ENCODE measurements around the gene NAT16. TPM values are rescaled to one million over a fixed set of nuclear protein-coding genes. Genes with fewer than 3 reads are reported as not detected.

Gene NAT16
- total and polyA plus RNA-seq, 2 of the 8 experiments (the other 6 are each of a cell fraction or from before 2014, with no cell fraction given) = 0.26 to 0.84 TPM

- TF ChIP-seq, protein P1, sequence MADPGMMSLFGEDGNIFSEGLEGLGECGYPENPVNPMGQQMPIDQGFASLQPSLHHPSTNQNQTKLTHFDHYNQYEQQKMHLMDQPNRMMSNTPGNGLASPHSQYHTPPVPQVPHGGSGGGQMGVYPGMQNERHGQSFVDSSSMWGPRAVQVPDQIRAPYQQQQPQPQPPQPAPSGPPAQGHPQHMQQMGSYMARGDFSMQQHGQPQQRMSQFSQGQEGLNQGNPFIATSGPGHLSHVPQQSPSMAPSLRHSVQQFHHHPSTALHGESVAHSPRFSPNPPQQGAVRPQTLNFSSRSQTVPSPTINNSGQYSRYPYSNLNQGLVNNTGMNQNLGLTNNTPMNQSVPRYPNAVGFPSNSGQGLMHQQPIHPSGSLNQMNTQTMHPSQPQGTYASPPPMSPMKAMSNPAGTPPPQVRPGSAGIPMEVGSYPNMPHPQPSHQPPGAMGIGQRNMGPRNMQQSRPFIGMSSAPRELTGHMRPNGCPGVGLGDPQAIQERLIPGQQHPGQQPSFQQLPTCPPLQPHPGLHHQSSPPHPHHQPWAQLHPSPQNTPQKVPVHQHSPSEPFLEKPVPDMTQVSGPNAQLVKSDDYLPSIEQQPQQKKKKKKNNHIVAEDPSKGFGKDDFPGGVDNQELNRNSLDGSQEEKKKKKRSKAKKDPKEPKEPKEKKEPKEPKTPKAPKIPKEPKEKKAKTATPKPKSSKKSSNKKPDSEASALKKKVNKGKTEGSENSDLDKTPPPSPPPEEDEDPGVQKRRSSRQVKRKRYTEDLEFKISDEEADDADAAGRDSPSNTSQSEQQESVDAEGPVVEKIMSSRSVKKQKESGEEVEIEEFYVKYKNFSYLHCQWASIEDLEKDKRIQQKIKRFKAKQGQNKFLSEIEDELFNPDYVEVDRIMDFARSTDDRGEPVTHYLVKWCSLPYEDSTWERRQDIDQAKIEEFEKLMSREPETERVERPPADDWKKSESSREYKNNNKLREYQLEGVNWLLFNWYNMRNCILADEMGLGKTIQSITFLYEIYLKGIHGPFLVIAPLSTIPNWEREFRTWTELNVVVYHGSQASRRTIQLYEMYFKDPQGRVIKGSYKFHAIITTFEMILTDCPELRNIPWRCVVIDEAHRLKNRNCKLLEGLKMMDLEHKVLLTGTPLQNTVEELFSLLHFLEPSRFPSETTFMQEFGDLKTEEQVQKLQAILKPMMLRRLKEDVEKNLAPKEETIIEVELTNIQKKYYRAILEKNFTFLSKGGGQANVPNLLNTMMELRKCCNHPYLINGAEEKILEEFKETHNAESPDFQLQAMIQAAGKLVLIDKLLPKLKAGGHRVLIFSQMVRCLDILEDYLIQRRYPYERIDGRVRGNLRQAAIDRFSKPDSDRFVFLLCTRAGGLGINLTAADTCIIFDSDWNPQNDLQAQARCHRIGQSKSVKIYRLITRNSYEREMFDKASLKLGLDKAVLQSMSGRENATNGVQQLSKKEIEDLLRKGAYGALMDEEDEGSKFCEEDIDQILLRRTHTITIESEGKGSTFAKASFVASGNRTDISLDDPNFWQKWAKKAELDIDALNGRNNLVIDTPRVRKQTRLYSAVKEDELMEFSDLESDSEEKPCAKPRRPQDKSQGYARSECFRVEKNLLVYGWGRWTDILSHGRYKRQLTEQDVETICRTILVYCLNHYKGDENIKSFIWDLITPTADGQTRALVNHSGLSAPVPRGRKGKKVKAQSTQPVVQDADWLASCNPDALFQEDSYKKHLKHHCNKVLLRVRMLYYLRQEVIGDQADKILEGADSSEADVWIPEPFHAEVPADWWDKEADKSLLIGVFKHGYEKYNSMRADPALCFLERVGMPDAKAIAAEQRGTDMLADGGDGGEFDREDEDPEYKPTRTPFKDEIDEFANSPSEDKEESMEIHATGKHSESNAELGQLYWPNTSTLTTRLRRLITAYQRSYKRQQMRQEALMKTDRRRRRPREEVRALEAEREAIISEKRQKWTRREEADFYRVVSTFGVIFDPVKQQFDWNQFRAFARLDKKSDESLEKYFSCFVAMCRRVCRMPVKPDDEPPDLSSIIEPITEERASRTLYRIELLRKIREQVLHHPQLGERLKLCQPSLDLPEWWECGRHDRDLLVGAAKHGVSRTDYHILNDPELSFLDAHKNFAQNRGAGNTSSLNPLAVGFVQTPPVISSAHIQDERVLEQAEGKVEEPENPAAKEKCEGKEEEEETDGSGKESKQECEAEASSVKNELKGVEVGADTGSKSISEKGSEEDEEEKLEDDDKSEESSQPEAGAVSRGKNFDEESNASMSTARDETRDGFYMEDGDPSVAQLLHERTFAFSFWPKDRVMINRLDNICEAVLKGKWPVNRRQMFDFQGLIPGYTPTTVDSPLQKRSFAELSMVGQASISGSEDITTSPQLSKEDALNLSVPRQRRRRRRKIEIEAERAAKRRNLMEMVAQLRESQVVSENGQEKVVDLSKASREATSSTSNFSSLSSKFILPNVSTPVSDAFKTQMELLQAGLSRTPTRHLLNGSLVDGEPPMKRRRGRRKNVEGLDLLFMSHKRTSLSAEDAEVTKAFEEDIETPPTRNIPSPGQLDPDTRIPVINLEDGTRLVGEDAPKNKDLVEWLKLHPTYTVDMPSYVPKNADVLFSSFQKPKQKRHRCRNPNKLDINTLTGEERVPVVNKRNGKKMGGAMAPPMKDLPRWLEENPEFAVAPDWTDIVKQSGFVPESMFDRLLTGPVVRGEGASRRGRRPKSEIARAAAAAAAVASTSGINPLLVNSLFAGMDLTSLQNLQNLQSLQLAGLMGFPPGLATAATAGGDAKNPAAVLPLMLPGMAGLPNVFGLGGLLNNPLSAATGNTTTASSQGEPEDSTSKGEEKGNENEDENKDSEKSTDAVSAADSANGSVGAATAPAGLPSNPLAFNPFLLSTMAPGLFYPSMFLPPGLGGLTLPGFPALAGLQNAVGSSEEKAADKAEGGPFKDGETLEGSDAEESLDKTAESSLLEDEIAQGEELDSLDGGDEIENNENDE (IDR thresholded peaks at IDR 0.05; ENCODE audit: insufficient replicate concordance, low read length) = no peak
- TF ChIP-seq TAF7 (optimal IDR thresholded peaks at IDR 0.05; ENCODE audit: borderline replicate concordance, low read depth, low read length) (peak; percentile 83), POLR2AphosphoS5 (IDR thresholded peaks at IDR 0.05; ENCODE audit: low read depth, low read length) (peak; percentile 38; the same call in 1 of the 2 replicates), TCF12 (IDR thresholded peaks at IDR 0.05; ENCODE audit: low read depth, low read length) (peak; percentile 98), HDAC6 (IDR thresholded peaks at IDR 0.05; ENCODE audit: low read depth, low read length) (no peak), SIN3A (conservative IDR thresholded peaks at IDR 0.05 in 1 of 2, IDR thresholded peaks at IDR 0.05 in 1 of 2; ENCODE audit: low read depth in 1 of 2, low read length in 2 of 2) (peak in 1 of 2 experiments; percentile 55; a peak in 1 of 4 replicates), RNF2 (IDR thresholded peaks at IDR 0.05; ENCODE audit: borderline replicate concordance, low read depth, low read length, missing control alignments, poor library complexity, severe bottlenecking) (peak; percentile 5), POLR2A (IDR thresholded peaks at IDR 0.05; ENCODE audit: control extremely low read depth in 1 of 2, low read depth in 2 of 2, low read length in 2 of 2) (0 out of 3 replicates have a peak, but pooled peaks of 1 of the 2 experiments have one; percentile 20)
Measured at GRCh38 chr7:101174322-101174854, 5.7 kb downstream of the NAT16 start (continued).

Measured in H1 (cell line).